Endodermal cell (in vitro differentiated cells): ENCODE results near the gene MBD3L4. TPM values are rescaled to one million over a fixed set of nuclear protein-coding genes. Genes with fewer than 3 reads are reported as not detected.

ENCODE experiments used
- DNase-seq: peaks from one replicate; pipeline ENCODE4 v3.0.0-alpha.2; 2017
- H3K27ac ChIP-seq: 2 replicates; pipeline ENCODE4 v1.5.1; 2013; ENCODE audit warnings: mild to moderate bottlenecking, low read depth, low read length, moderate library complexity
- H3K27me3 ChIP-seq: 2 replicates; pipeline ENCODE4 v1.6.1; 2013; ENCODE audit warnings: mild to moderate bottlenecking, low read length, moderate library complexity; ENCODE audit not compliant: insufficient read depth, control insufficient read depth, poor library complexity, severe bottlenecking
- H3K36me3 ChIP-seq: 2 replicates; pipeline ENCODE4 v1.7.0; 2013; ENCODE audit warnings: mild to moderate bottlenecking, low read length, moderate library complexity; ENCODE audit not compliant: control insufficient read depth, insufficient read depth
- H3K4me1 ChIP-seq: one replicate; pipeline ENCODE4 v1.7.0; 2013; ENCODE audit warnings: low read length; ENCODE audit not compliant: control insufficient read depth, insufficient read depth
- H3K4me3 ChIP-seq: 2 replicates; pipeline ENCODE4 v1.5.1; 2013; ENCODE audit warnings: mild to moderate bottlenecking, low read length, moderate library complexity
- H3K9ac ChIP-seq: 2 replicates; pipeline ENCODE4 v1.6.1; 2013; ENCODE audit warnings: mild to moderate bottlenecking, low read length, moderate library complexity; ENCODE audit not compliant: poor library complexity, severe bottlenecking; ENCODE audit errors: extremely low read depth
- H3K9me3 ChIP-seq: 2 replicates; pipeline ENCODE4 v1.6.1; 2013; ENCODE audit warnings: mild to moderate bottlenecking, low read length, moderate library complexity; ENCODE audit not compliant: control insufficient read depth
- H3K27ac Mint-ChIP-seq: 2 replicates; pipeline ENCODE4 v1.8.0; 2020; ENCODE audit warnings: mixed read lengths
- H3K27me3 Mint-ChIP-seq: 2 replicates; pipeline ENCODE4 v1.8.0; 2021; ENCODE audit warnings: mild to moderate bottlenecking, mixed read lengths; ENCODE audit not compliant: insufficient read depth
- H3K36me3 Mint-ChIP-seq: 2 replicates; pipeline ENCODE4 v1.8.0; 2020; ENCODE audit warnings: low read depth, mixed read lengths
- H3K4me1 Mint-ChIP-seq: 2 replicates; pipeline ENCODE4 v1.8.0; 2020; ENCODE audit warnings: mixed read lengths
- H3K4me3 Mint-ChIP-seq: 2 replicates; pipeline ENCODE4 v1.8.0; 2020; ENCODE audit warnings: mild to moderate bottlenecking, moderate library complexity, mixed read lengths
- H3K9me3 Mint-ChIP-seq: 2 replicates; pipeline ENCODE4 v1.8.0; 2020; ENCODE audit warnings: mild to moderate bottlenecking, mixed read lengths
- WGBS, 2 experiments: methylation state at CpG; one replicate each; pipeline versions ENCODE4 v1.1.5 to v1.1.7; 2013; ENCODE audit warnings: missing lambda C conversion rate in 2 of 2, mixed read lengths in 1 of 2; ENCODE audit not compliant: insufficient coverage in 1 of 2, insufficient read length in 1 of 2; 5-methylcytosine and 5-hydroxymethylcytosine counted together
- total RNA-seq, 2 donors: library from RNA; stranded (reverse); fragmentation: NEBNext Ultra II Directional in 1 of 2; extraction: Animal tissue kit (Norgen Biotek cat#: 25700) in 1 of 2; gene quantifications; 2 replicates in 1 of 2; 3 replicates in 1 of 2; pipeline ENCODE4 v1.2.1, GENCODE V29; 2021
- TF ChIP-seq, protein P1 (sequence below): fragments of 200-600 bp; sonication (generic); conservative IDR thresholded peaks from 2 replicates; pipeline ENCODE4 v1.5.0; 2021; ENCODE audit warnings: antibody characterized with exemption, mild to moderate bottlenecking

The MBD3L4 gene
- total RNA-seq, 2 donors from 2014 or later = not detected

DNA sequence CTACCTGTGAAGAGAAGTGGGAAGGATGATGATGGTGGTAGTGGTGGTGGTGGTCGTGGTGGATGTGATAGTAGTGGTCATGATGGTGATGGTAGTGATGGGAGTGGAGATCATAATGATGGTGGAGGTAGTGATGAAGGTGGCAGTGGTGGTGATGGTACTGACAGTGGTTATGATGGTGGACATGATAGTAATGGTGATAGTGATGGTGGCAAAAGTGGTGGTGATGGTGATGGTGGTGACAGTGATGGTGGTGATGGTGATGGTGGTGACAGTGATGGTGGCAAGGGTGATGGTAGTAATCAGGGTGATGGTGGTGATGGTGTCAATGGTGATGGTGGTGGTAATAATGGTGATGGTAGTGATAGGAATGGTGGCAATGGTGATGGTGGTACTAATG is 44.9 kb downstream of the MBD3L4 start:
- no peak overlapping the region for H3K4me3 Mint-ChIP-seq

DNA sequence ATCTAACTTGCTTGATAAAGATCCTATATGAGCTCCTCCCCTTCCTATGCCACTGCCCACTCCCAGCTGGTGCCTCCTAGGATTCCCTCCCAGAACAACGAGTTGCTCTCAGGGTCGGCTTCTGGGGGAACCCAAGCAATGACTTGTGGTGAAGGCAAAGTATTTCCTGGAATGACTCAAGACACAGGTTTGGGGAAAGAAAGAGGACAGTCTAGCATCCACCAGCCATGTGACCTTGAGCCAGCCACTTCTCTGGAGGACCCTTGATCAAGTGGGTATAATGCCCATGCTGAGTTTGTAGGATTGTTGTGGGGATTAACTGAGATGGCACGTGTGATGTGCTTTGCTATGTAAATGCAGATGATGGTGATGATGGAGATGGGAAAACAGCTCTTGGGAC is 51.7 kb downstream of the MBD3L4 start:
- no peak for DNase-seq
- Mint-ChIP-seq H3K9me3 (peaks cover 77% of the 10 kb centered on the region), H3K4me1 (no peaks in the 10 kb centered on the region), H3K36me3 (peaks cover 4% of the 10 kb centered on the region), H3K4me3 (no peak overlapping the region), H3K27ac (no peak overlapping the region), H3K27me3 (no peaks in the 10 kb centered on the region)
- Histone ChIP-seq H3K27ac (no peak overlapping the region), H3K36me3 (no peaks in the 10 kb centered on the region), H3K9ac (no peak overlapping the region), H3K4me3 (no peak overlapping the region), H3K4me1 (no peaks in the 10 kb centered on the region), H3K9me3 (peaks cover 63% of the 10 kb centered on the region), H3K27me3 (no peaks in the 10 kb centered on the region)
- WGBS, 2 experiments = 56% methylated on average over 3 of the region's 3 CpGs; no CpG with 5 or more reads in 1 of the 2 experiments
- TF ChIP-seq, protein P1, sequence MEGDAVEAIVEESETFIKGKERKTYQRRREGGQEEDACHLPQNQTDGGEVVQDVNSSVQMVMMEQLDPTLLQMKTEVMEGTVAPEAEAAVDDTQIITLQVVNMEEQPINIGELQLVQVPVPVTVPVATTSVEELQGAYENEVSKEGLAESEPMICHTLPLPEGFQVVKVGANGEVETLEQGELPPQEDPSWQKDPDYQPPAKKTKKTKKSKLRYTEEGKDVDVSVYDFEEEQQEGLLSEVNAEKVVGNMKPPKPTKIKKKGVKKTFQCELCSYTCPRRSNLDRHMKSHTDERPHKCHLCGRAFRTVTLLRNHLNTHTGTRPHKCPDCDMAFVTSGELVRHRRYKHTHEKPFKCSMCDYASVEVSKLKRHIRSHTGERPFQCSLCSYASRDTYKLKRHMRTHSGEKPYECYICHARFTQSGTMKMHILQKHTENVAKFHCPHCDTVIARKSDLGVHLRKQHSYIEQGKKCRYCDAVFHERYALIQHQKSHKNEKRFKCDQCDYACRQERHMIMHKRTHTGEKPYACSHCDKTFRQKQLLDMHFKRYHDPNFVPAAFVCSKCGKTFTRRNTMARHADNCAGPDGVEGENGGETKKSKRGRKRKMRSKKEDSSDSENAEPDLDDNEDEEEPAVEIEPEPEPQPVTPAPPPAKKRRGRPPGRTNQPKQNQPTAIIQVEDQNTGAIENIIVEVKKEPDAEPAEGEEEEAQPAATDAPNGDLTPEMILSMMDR = no peak

More for the DNA sequence above, 44.9 kb downstream of the MBD3L4 start:
- Mint-ChIP-seq H3K27me3 (no peaks in the 10 kb centered on the region), H3K36me3 (peaks cover 9% of the 10 kb centered on the region), H3K4me1 (no peaks in the 10 kb centered on the region), H3K9me3 (peaks cover 80% of the 10 kb centered on the region), H3K27ac (no peak overlapping the region)
- Histone ChIP-seq H3K9me3 (peaks cover 64% of the 10 kb centered on the region), H3K4me3 (peak overlapping the region; percentile 36), H3K9ac (no peak overlapping the region), H3K4me1 (no peaks in the 10 kb centered on the region), H3K27ac (no peak overlapping the region), H3K36me3 (no peaks in the 10 kb centered on the region), H3K27me3 (no peaks in the 10 kb centered on the region)
- TF ChIP-seq, protein P1 = no peak
- WGBS, 2 experiments = 20 to 43% methylated on average over 1 of the region's 1 CpG
- DNase-seq = no peak

GRCh38 chr19:6987850-6988249 is 52.1 kb downstream of the MBD3L4 start:
- Mint-ChIP-seq H3K9me3 (peaks cover 77% of the 10 kb centered on the region), H3K27me3 (no peaks in the 10 kb centered on the region), H3K4me1 (no peaks in the 10 kb centered on the region), H3K27ac (no peak overlapping the region), H3K36me3 (peaks cover 4% of the 10 kb centered on the region), H3K4me3 (no peak overlapping the region)
- Histone ChIP-seq H3K36me3 (no peaks in the 10 kb centered on the region), H3K4me1 (no peaks in the 10 kb centered on the region), H3K4me3 (no peak overlapping the region), H3K27ac (no peak overlapping the region), H3K27me3 (no peaks in the 10 kb centered on the region), H3K9me3 (peaks cover 65% of the 10 kb centered on the region), H3K9ac (no peak overlapping the region)
- no peak for DNase-seq
- TF ChIP-seq, protein P1 = no peak
- WGBS, 2 experiments = 39 to 49% methylated on average over 4 of the region's 4 CpGs

Other genes starting within 250 kb of the MBD3L4 start
- gene ADGRE1, start 152.6 kb downstream of the MBD3L4 start, total RNA-seq = not detected
- gene MBD3L2B, start 18.7 kb downstream of the MBD3L4 start, total RNA-seq = not detected
- gene MBD3L5, start 9.6 kb downstream of the MBD3L4 start, total RNA-seq = not detected
- not detected for gene MBD3L2, start 9.1 kb upstream of the MBD3L4 start, total RNA-seq
- gene MBD3L3, start 18.5 kb upstream of the MBD3L4 start, total RNA-seq = not detected
- gene ZNF557, start 29.5 kb upstream of the MBD3L4 start, total RNA-seq = 1 to 10 TPM; 8.3 to 9.8 TPM